HepG2 (cell line): ENCODE data around the gene SLC22A12. TPM values are rescaled to one million over a fixed set of nuclear protein-coding genes. Genes with fewer than 3 reads are reported as not detected.

ENCODE experiments used
- AHR ChIP-seq: IDR thresholded peaks from 2 replicates; pipeline ENCODE4 v1.6.1; 2018; ENCODE audit warnings: missing genetic modification reagents, missing compliant biosample characterization
- BCL3 ChIP-seq: sonication (generic); formaldehyde crosslinking; IDR thresholded peaks from 2 replicates; pipeline ENCODE4 v1.5.1; 2020; ENCODE audit warnings: mild to moderate bottlenecking, missing genetic modification reagents, moderate library complexity
- BORCS8-MEF2B ChIP-seq: sonication (generic); formaldehyde crosslinking; IDR thresholded peaks from 2 replicates; pipeline ENCODE4 v1.8.0; 2022; ENCODE audit warnings: mild to moderate bottlenecking, missing genetic modification reagents
- MTF1 ChIP-seq: sonication (generic); formaldehyde crosslinking; IDR thresholded peaks from 2 replicates; pipeline ENCODE4 v1.5.0; 2020; ENCODE audit warnings: missing genetic modification reagents
- NFE2L1 ChIP-seq: sonication (generic); formaldehyde crosslinking; IDR thresholded peaks from 2 replicates; pipeline ENCODE4 v1.4.0; 2020; ENCODE audit warnings: missing genetic modification reagents, mild to moderate bottlenecking, borderline replicate concordance
- PATZ1 ChIP-seq: sonication (generic); formaldehyde crosslinking; IDR thresholded peaks from 2 replicates; pipeline ENCODE4 v1.4.0; 2020; ENCODE audit warnings: missing genetic modification reagents
- PRDM4 ChIP-seq: sonication (generic); formaldehyde crosslinking; IDR thresholded peaks from 2 replicates; pipeline ENCODE4 v1.9.0; 2021; ENCODE audit warnings: missing genetic modification reagents, borderline replicate concordance
- SMARCC2 ChIP-seq: fragments of 450-650 bp; IDR thresholded peaks from 2 replicates; pipeline ENCODE4 v1.6.1; 2017; ENCODE audit warnings: antibody characterized with exemption, mild to moderate bottlenecking
- SPEN ChIP-seq: sonication (generic); formaldehyde crosslinking; IDR thresholded peaks from 2 replicates; pipeline ENCODE4 v1.5.1; 2020; ENCODE audit warnings: low read depth, mild to moderate bottlenecking, missing genetic modification reagents
- ZFP82 ChIP-seq: sonication (generic); formaldehyde crosslinking; IDR thresholded peaks from 2 replicates; pipeline ENCODE4 v1.5.1; 2020; ENCODE audit warnings: mild to moderate bottlenecking, missing genetic modification reagents, borderline replicate concordance
- ZNF280B ChIP-seq: sonication (generic); formaldehyde crosslinking; IDR thresholded peaks from 2 replicates; pipeline ENCODE4 v1.5.0; 2020; ENCODE audit warnings: missing genetic modification reagents, mild to moderate bottlenecking, borderline replicate concordance
- polyA plus RNA-seq, 8 experiments: library from polyadenylated mRNA; depleted of rRNA in 3 of 8; stranded (reverse) in 7 of 8; unstranded in 1 of 8; fragments of >200 nt; fragmentation: Illumina TruSeq in 4 of 8; extraction: Trizol in 4 of 8; gene quantifications; 2 replicates each; pipeline versions ENCODE4 v1.2.1 to v1.2.3, GENCODE V29; 2011 to 2016; ENCODE audit warnings: low read depth in 4 of 8, missing spikeins in 1 of 8, mixed read lengths in 1 of 8; ENCODE audit not compliant: insufficient read depth in 1 of 8
- total RNA-seq, 5 experiments: library from RNA; depleted of rRNA; stranded (reverse); fragments of >200 nt; fragmentation: Illumina TruSeq; extraction: Trizol; gene quantifications; 2 replicates each; pipeline ENCODE4 v1.2.3, GENCODE V29; 2016; ENCODE audit warnings: low read depth in 1 of 5

Gene SLC22A12
- total and polyA plus RNA-seq, 2 of the 13 experiments (the other 11 are each of a cell fraction or from before 2014, with no cell fraction given) = not detected

GRCh38 chr11:64611869-64612646 lies 21.0 kb downstream of the SLC22A12 start (continued):
- TF ChIP-seq BCL3 (CRISPR knock-in tag) = no peak
- TF ChIP-seq AHR (CRISPR knock-in tag) = no peak
- no peak for TF ChIP-seq ZFP82 (CRISPR knock-in tag)
- no peak for TF ChIP-seq BORCS8-MEF2B (CRISPR knock-in tag)
- TF ChIP-seq ZNF280B = no peak
- TF ChIP-seq NFE2L1 (CRISPR knock-in tag) = no peak
- TF ChIP-seq SPEN (CRISPR knock-in tag) = no peak
- no peak for TF ChIP-seq MTF1 (CRISPR knock-in tag)
- TF ChIP-seq PRDM4 (CRISPR knock-in tag) = no peak
- TF ChIP-seq PATZ1 (CRISPR knock-in tag) = no peak
- no peak for TF ChIP-seq SMARCC2
